Right lobe of liver (tissue), 4 donors: ENCODE results near the gene PAX5.

Experiments used
- POLR2A ChIP-seq: fragments of 450-650 bp; IDR thresholded peaks from one replicate; pipeline ENCODE4 v1.6.1; 2017; ENCODE audit warnings: antibody characterized with exemption, mild to moderate bottlenecking
- TF ChIP-seq, protein P1 (sequence below), 4 donors: fragments of 200-600 bp in 3 of 4; fragments of 450-650 bp in 1 of 4; IDR thresholded peaks; one replicate each; pipeline versions ENCODE4 v1.5.1 to v1.8.0; 2016 to 2022; ENCODE audit warnings: antibody characterized with exemption in 4 of 4, mild to moderate bottlenecking in 2 of 4
- donor health status: DM: no; HTN: no; CAD: no.
- donor health status: DM: no; HTN: no; CAD: no.
- donor health status: DM: no; HTN: yes; CAD: no.

GRCh38 chr9:36963346-36963745 is 70.7 kb downstream of the PAX5 start:
- TF ChIP-seq, protein P1, sequence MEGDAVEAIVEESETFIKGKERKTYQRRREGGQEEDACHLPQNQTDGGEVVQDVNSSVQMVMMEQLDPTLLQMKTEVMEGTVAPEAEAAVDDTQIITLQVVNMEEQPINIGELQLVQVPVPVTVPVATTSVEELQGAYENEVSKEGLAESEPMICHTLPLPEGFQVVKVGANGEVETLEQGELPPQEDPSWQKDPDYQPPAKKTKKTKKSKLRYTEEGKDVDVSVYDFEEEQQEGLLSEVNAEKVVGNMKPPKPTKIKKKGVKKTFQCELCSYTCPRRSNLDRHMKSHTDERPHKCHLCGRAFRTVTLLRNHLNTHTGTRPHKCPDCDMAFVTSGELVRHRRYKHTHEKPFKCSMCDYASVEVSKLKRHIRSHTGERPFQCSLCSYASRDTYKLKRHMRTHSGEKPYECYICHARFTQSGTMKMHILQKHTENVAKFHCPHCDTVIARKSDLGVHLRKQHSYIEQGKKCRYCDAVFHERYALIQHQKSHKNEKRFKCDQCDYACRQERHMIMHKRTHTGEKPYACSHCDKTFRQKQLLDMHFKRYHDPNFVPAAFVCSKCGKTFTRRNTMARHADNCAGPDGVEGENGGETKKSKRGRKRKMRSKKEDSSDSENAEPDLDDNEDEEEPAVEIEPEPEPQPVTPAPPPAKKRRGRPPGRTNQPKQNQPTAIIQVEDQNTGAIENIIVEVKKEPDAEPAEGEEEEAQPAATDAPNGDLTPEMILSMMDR (IDR thresholded peaks at IDR 0.05): no peak
- no peak for TF ChIP-seq POLR2A
